Upper lobe of right lung (tissue), 1 donor: Measurements from ENCODE around the gene FARP2. TPM values are rescaled to one million over a fixed set of nuclear protein-coding genes. Genes with fewer than 3 reads are reported as not detected.

Experiments
- ATAC-seq: fragments of 200-7000 bp; cut with Tn5 transposase; one replicate; pipeline ENCODE4 v1.9.1; 2020; ENCODE audit warnings: mild to moderate bottlenecking, moderate library complexity
- DNase-seq: peaks from one replicate; pipeline ENCODE4 v3.0.0-alpha.2; 2020
- H3K27ac ChIP-seq: fragments of 200-600 bp; one replicate; pipeline ENCODE4 v1.8.0; 2022
- H3K27me3 ChIP-seq: fragments of 200-600 bp; one replicate; pipeline ENCODE4 v1.8.0; 2022; ENCODE audit warnings: mild to moderate bottlenecking
- H3K36me3 ChIP-seq: fragments of 200-600 bp; one replicate; pipeline ENCODE4 v1.8.0; 2022
- H3K4me1 ChIP-seq: fragments of 200-600 bp; one replicate; pipeline ENCODE4 v1.8.0; 2022
- H3K4me3 ChIP-seq: fragments of 200-600 bp; one replicate; pipeline ENCODE4 v1.8.0; 2022; ENCODE audit warnings: mild to moderate bottlenecking
- H3K9me3 ChIP-seq: fragments of 200-600 bp; one replicate; pipeline ENCODE4 v1.8.0; 2022
- intact Hi-C: fragments of 100-400 bp; cut with DNase I; formaldehyde crosslinking; loops from one replicate; pipeline ENCODE4 v1.11.0; 2022
- total RNA-seq: library from RNA; stranded (reverse); fragmentation: NEBNext Ultra II Directional; extraction: Animal tissue kit (Norgen Biotek cat#: 25700); gene quantifications from one replicate; pipeline ENCODE4 v1.2.1, GENCODE V29; 2021
- TF ChIP-seq, protein P1 (sequence below): fragments of 200-600 bp; IDR thresholded peaks from one replicate; pipeline ENCODE4 v1.8.0; 2022; ENCODE audit warnings: antibody characterized with exemption
- donor health status: DM: no; HTN: yes; CAD: no; lungs with severe emphysema.

FARP2 gene
- total RNA-seq, 1 donor from 2014 or later = 48.6 TPM

GRCh38 chr2:241479026-241479898 is 123.2 kb downstream of the FARP2 start:
- Histone ChIP-seq H3K9me3 (no peaks in the 10 kb centered on the region), H3K4me1 (no peaks in the 10 kb centered on the region), H3K27me3 (no peaks in the 10 kb centered on the region), H3K27ac (no peak overlapping the region), H3K36me3 (peaks cover 16% of the 10 kb centered on the region), H3K4me3 (no peak overlapping the region)
- intact Hi-C loops = no loop called here
- TF ChIP-seq, protein P1, sequence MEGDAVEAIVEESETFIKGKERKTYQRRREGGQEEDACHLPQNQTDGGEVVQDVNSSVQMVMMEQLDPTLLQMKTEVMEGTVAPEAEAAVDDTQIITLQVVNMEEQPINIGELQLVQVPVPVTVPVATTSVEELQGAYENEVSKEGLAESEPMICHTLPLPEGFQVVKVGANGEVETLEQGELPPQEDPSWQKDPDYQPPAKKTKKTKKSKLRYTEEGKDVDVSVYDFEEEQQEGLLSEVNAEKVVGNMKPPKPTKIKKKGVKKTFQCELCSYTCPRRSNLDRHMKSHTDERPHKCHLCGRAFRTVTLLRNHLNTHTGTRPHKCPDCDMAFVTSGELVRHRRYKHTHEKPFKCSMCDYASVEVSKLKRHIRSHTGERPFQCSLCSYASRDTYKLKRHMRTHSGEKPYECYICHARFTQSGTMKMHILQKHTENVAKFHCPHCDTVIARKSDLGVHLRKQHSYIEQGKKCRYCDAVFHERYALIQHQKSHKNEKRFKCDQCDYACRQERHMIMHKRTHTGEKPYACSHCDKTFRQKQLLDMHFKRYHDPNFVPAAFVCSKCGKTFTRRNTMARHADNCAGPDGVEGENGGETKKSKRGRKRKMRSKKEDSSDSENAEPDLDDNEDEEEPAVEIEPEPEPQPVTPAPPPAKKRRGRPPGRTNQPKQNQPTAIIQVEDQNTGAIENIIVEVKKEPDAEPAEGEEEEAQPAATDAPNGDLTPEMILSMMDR = no peak
- ATAC-seq (no peak), DNase-seq (no peak)

GRCh38 chr2:241481687-241482086 is 125.6 kb downstream of the FARP2 start:
- H3K4me3 ChIP-seq = no peak overlapping the region

GRCh38 chr2:241482126-241482955 is 126.3 kb downstream of the FARP2 start:
- Histone ChIP-seq H3K27me3 (no peaks in the 10 kb centered on the region), H3K36me3 (peaks cover 29% of the 10 kb centered on the region), H3K4me1 (no peaks in the 10 kb centered on the region), H3K4me3 (no peak overlapping the region), H3K27ac (no peak overlapping the region), H3K9me3 (no peaks in the 10 kb centered on the region)
- ATAC-seq (no peak), DNase-seq (no peak)
- TF ChIP-seq, protein P1 = no peak
- intact Hi-C loops = no loop called here

More at GRCh38 chr2:241481687-241482086, 125.6 kb downstream of the FARP2 start:
- no peak for DNase-seq
- Histone ChIP-seq H3K4me1 (no peaks in the 10 kb centered on the region), H3K36me3 (peaks cover 24% of the 10 kb centered on the region), H3K27ac (no peak overlapping the region), H3K27me3 (no peaks in the 10 kb centered on the region), H3K9me3 (no peaks in the 10 kb centered on the region)
- TF ChIP-seq, protein P1 = no peak
- ATAC-seq = no peak
- intact Hi-C loops = no loop called here

DNA sequence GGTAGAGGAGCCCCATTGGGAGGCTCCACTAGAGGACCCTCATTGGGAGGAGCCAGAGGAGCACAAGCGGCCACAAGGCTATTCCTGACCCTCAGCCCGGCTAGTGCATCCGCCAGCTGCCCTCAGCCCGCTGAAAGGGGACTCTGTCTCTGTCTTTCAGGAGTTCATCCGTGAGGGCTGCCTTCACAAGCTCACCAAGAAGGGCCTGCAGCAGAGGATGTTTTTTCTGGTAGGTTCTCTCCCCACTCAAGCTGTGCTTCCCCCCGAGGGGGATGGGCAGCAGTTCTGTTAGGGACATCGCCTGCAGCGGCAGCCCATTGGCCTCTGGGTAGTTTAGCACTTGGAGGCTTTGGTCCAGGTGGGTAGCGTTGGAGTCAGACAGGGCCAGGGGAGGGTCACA is 127.2 kb downstream of the FARP2 start:
- TF ChIP-seq, protein P1 = no peak
- intact Hi-C loops = no loop called here
- peaks cover 25% of the 10 kb centered on the region for H3K36me3 ChIP-seq

GRCh38 chr2:241485172-241485911 is 129.3 kb downstream of the FARP2 start:
- intact Hi-C loops = no loop called here
- Histone ChIP-seq H3K4me3 (no peak overlapping the region), H3K27me3 (no peaks in the 10 kb centered on the region)

More for the DNA sequence above, 127.2 kb downstream of the FARP2 start:
- peak; percentile 54 for DNase-seq
- Histone ChIP-seq H3K4me1 (no peaks in the 10 kb centered on the region), H3K9me3 (no peaks in the 10 kb centered on the region), H3K4me3 (no peak overlapping the region), H3K27me3 (no peaks in the 10 kb centered on the region), H3K27ac (no peak overlapping the region)
- ATAC-seq = no peak

More at GRCh38 chr2:241485172-241485911, 129.3 kb downstream of the FARP2 start:
- H3K36me3 ChIP-seq = peaks cover 16% of the 10 kb centered on the region
- H3K4me1 ChIP-seq = no peaks in the 10 kb centered on the region
- DNase-seq (no peak), ATAC-seq (no peak)
- no peak overlapping the region for H3K27ac ChIP-seq
- TF ChIP-seq, protein P1 = no peak
- H3K9me3 ChIP-seq = no peaks in the 10 kb centered on the region
